ENCODE measurements around the gene UBE2J1.
A peak's percentile ranks its signal among the peaks of the same experiment; 100 is the strongest.

The UBE2J1 gene

GRCh38 chr6:89392823-89393222, 40.3 kb upstream of the UBE2J1 start:
- DNase-seq (ENCODE audit: low spot score), result no peak
- in situ Hi-C loops (cut with MboI; ENCODE audit: low sequenced_read_pairs, unreplicated experiment), result no loop called here
- TF ChIP-seq CTCF (IDR thresholded peaks at IDR 0.05; ENCODE audit: borderline replicate concordance, control extremely low read depth, extremely low read depth, insufficient read depth, missing control alignments), result no peak

GRCh38 chr6:89388846-89389245, 36.3 kb upstream of the UBE2J1 start:
- no peak for TF ChIP-seq CTCF (IDR thresholded peaks at IDR 0.05; ENCODE audit: borderline replicate concordance, control extremely low read depth, extremely low read depth, insufficient read depth, missing control alignments)
- DNase-seq (ENCODE audit: low spot score), result no peak
- in situ Hi-C loops (cut with MboI; ENCODE audit: low sequenced_read_pairs, unreplicated experiment), result no loop called here

GRCh38 chr6:89387516-89388201, 35.1 kb upstream of the UBE2J1 start:
- peak; percentile 71 for DNase-seq (ENCODE audit: low spot score)
- TF ChIP-seq CTCF (IDR thresholded peaks at IDR 0.05; ENCODE audit: borderline replicate concordance, control extremely low read depth, extremely low read depth, insufficient read depth, missing control alignments), result no peak
- in situ Hi-C loops (cut with MboI; ENCODE audit: low sequenced_read_pairs, unreplicated experiment), result no loop called here

GRCh38 chr6:89386917-89387491, 34.5 kb upstream of the UBE2J1 start:
- TF ChIP-seq CTCF (IDR thresholded peaks at IDR 0.05; ENCODE audit: borderline replicate concordance, control extremely low read depth, extremely low read depth, insufficient read depth, missing control alignments), result no peak
- in situ Hi-C loops (cut with MboI; ENCODE audit: low sequenced_read_pairs, unreplicated experiment), result no loop called here
- no peak for DNase-seq (ENCODE audit: low spot score)

GRCh38 chr6:89385846-89386245, 33.3 kb upstream of the UBE2J1 start:
- DNase-seq (ENCODE audit: low spot score), result no peak
- in situ Hi-C loops (cut with MboI; ENCODE audit: low sequenced_read_pairs, unreplicated experiment), result no loop called here
- no peak for TF ChIP-seq CTCF (IDR thresholded peaks at IDR 0.05; ENCODE audit: borderline replicate concordance, control extremely low read depth, extremely low read depth, insufficient read depth, missing control alignments)

- in situ Hi-C loops (cut with MboI; ENCODE audit: low sequenced_read_pairs, unreplicated experiment), result no loop called here
- no peak for TF ChIP-seq CTCF (IDR thresholded peaks at IDR 0.05; ENCODE audit: borderline replicate concordance, control extremely low read depth, extremely low read depth, insufficient read depth, missing control alignments)
- no peak for DNase-seq (ENCODE audit: low spot score)
Measured at GRCh38 chr6:89385156-89385667, 32.7 kb upstream of the UBE2J1 start.

All from GM13976 (cell line).